Effector memory CD4-positive, alpha-beta T cell (primary cell): ENCODE results near the gene PITX1.

Experiments used
- DNase-seq, 3 donors: peaks; one replicate each; pipeline ENCODE4 v3.0.0-alpha.2; 2020
- H3K27ac ChIP-seq: 2 replicates; pipeline ENCODE4 v1.7.0; 2013; ENCODE audit warnings: mild to moderate bottlenecking, low read length, moderate library complexity; ENCODE audit not compliant: insufficient read depth, poor library complexity, severe bottlenecking
- H3K27me3 ChIP-seq: replicated peaks from 2 replicates; pipeline ENCODE4 v1.7.0; 2013; ENCODE audit warnings: mild to moderate bottlenecking, low read length; ENCODE audit not compliant: insufficient read depth, control insufficient read depth, poor library complexity, severe bottlenecking
- H3K36me3 ChIP-seq: 2 replicates; pipeline ENCODE4 v1.7.0; 2013; ENCODE audit warnings: mild to moderate bottlenecking, low read length, moderate library complexity; ENCODE audit not compliant: control insufficient read depth, insufficient read depth
- H3K4me1 ChIP-seq: 2 replicates; pipeline ENCODE4 v1.7.0; 2013; ENCODE audit warnings: low read length, mild to moderate bottlenecking; ENCODE audit not compliant: control insufficient read depth, insufficient read depth, poor library complexity, severe bottlenecking
- H3K4me3 ChIP-seq: 2 replicates; pipeline ENCODE4 v1.7.0; 2013; ENCODE audit warnings: low read length, low read depth, mild to moderate bottlenecking; ENCODE audit not compliant: insufficient read depth, poor library complexity, severe bottlenecking
- H3K9me3 ChIP-seq: 2 replicates; pipeline ENCODE4 v1.7.0; 2013; ENCODE audit warnings: mild to moderate bottlenecking, low read length, moderate library complexity; ENCODE audit not compliant: control insufficient read depth

PITX1 gene

GRCh38 chr5:135045488-135045887 lies 11.5 kb upstream of the PITX1 start:
- no peaks in the 10 kb centered on the region for H3K9me3 ChIP-seq
- H3K27me3 ChIP-seq: peaks cover 11% of the 10 kb centered on the region
- peaks cover 2% of the 10 kb centered on the region for H3K4me1 ChIP-seq
- H3K36me3 ChIP-seq: no peaks in the 10 kb centered on the region
- H3K4me3 ChIP-seq: no peak overlapping the region
- H3K27ac ChIP-seq: no peak overlapping the region
- DNase-seq: no peak

- Histone ChIP-seq H3K27ac (no peak overlapping the region), H3K9me3 (no peaks in the 10 kb centered on the region), H3K4me3 (no peak overlapping the region), H3K4me1 (peaks cover 15% of the 10 kb centered on the region), H3K36me3 (no peaks in the 10 kb centered on the region), H3K27me3 (peaks cover 35% of the 10 kb centered on the region)
- DNase-seq: no peak
Observed at GRCh38 chr5:135042595-135042994, 8.6 kb upstream of the PITX1 start.

DNA sequence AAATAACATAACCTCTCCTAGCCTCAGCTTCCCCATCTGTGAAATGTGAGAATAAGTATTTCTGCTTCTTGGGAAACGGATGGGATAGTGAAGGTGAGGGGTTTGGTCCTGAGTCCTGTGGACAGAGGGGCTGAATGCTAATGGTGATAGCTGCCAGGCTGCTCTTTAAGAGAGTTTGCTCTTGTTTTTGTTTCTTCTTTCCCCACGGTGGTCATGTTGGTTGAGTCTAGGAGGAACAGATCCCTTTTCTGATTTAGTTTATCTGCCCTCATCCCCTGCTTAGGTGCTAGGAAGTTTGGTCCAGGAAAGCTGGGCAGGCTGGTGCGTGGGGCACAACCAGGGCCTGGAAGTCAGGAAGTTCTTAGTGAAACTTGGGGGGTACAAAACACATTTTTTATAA lies 7.7 kb upstream of the PITX1 start:
- Histone ChIP-seq H3K9me3 (no peaks in the 10 kb centered on the region), H3K4me1 (peaks cover 15% of the 10 kb centered on the region), H3K36me3 (no peaks in the 10 kb centered on the region), H3K27ac (no peak overlapping the region), H3K4me3 (no peak overlapping the region), H3K27me3 (peaks cover 40% of the 10 kb centered on the region)
- no peak for DNase-seq

GRCh38 chr5:135041145-135041587 lies 7.1 kb upstream of the PITX1 start:
- H3K27me3 ChIP-seq: peaks cover 40% of the 10 kb centered on the region
- H3K4me3 ChIP-seq: no peak overlapping the region
- DNase-seq: no peak
- H3K27ac ChIP-seq: no peak overlapping the region
- no peaks in the 10 kb centered on the region for H3K36me3 ChIP-seq
- H3K9me3 ChIP-seq: no peaks in the 10 kb centered on the region
- peaks cover 15% of the 10 kb centered on the region for H3K4me1 ChIP-seq

DNA sequence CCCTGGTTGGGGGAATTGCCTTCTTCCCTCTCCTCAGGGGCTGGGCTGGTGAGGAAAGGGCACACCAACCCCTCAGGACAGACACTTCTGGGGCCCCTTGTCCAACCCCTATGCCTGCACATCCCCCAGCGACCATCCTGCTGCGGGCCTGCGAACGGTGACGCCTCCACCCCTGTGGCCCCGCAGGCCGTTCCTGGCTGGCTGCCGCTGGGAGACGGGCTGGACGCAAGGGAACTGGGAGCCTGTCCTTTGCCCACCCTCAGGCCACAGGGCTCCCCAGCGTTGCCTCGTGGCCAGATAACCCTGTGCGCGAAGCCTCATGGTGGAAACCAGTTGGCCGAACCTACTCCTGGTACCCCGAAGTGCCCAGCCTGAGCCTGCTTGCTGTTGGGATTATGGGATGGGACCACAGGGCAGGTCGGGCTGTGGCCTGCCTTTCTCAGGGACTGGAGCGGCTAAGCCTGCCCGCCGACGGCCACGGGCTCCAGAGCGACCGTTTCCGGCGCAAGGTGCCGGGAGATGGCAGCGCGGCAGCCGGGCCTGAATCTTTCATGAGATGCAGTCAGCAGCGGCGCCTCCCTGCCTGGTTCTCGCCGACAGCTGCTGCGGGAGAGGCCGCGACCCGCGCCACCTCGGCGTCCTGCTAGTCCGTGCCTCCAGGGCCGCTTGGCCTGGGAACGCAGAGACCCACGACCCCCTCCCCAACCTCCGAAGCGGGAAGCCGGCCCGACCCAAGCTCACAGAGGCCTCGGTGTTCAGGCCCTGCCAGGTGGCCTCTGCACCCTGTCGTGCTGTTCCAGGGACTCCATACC lies 6.5 kb upstream of the PITX1 start:
- Histone ChIP-seq H3K4me3 (no peak overlapping the region), H3K27ac (no peak overlapping the region), H3K27me3 (peaks cover 40% of the 10 kb centered on the region), H3K36me3 (no peaks in the 10 kb centered on the region), H3K4me1 (peaks cover 15% of the 10 kb centered on the region), H3K9me3 (no peaks in the 10 kb centered on the region)
- no peak for DNase-seq

DNA sequence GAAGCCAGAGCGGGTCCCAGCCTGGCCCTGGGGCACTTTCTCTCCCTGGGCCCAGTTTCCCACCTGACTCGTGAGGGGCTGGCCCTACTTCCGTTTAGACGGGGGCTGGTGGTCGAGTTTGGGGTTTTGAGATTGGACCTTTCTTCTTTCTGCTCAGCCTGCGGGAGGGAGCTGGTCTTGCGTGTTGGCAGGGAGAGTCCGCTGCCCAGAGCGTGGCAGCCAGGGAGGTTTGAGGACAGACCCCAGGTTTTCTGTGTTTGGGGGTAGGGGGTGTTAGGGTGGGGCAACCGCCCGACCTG lies 6.0 kb upstream of the PITX1 start:
- DNase-seq: no peak
- Histone ChIP-seq H3K27ac (no peak overlapping the region), H3K4me1 (peaks cover 15% of the 10 kb centered on the region), H3K27me3 (peaks cover 46% of the 10 kb centered on the region), H3K4me3 (no peak overlapping the region), H3K9me3 (no peaks in the 10 kb centered on the region), H3K36me3 (no peaks in the 10 kb centered on the region)

GRCh38 chr5:135039271-135040033 lies 5.4 kb upstream of the PITX1 start:
- H3K36me3 ChIP-seq: no peaks in the 10 kb centered on the region
- peaks cover 15% of the 10 kb centered on the region for H3K4me1 ChIP-seq
- peaks cover 49% of the 10 kb centered on the region for H3K27me3 ChIP-seq
- peak overlapping the region; percentile 12 for H3K4me3 ChIP-seq
- no peak overlapping the region for H3K27ac ChIP-seq
- no peaks in the 10 kb centered on the region for H3K9me3 ChIP-seq
- DNase-seq: no peak

DNA sequence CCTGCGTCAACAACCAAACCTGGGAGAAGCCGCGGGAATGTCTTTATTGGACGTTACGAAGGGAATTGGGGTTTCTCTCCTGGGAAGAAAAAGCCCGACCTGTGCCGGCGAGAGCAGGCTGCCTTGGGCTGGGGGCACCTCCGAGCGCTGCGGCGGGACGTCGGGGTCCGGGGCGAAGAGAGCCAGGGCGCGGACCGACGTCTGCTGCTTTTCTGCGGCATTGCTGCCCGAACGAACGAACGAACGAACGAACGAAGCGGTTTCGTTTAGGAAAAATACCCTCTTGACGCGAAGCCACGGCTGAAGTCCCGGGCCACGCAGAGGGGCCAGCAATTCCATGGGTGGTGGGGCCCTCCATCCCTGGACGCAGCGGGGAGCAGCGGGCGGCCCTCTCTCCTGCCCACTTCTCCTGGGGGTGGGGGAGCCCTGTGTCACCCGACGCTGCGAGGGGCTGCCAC lies 4.8 kb upstream of the PITX1 start:
- H3K27me3 ChIP-seq: peaks cover 49% of the 10 kb centered on the region
- H3K27ac ChIP-seq: no peak overlapping the region
- peaks cover 15% of the 10 kb centered on the region for H3K4me1 ChIP-seq
- no peaks in the 10 kb centered on the region for H3K36me3 ChIP-seq
- H3K9me3 ChIP-seq: no peaks in the 10 kb centered on the region
- DNase-seq: no peak
- no peak overlapping the region for H3K4me3 ChIP-seq

- H3K27ac ChIP-seq: no peak overlapping the region
- peaks cover 18% of the 10 kb centered on the region for H3K4me1 ChIP-seq
- H3K9me3 ChIP-seq: no peaks in the 10 kb centered on the region
- H3K27me3 ChIP-seq: peaks cover 53% of the 10 kb centered on the region
- no peak overlapping the region for H3K4me3 ChIP-seq
- no peak for DNase-seq
- no peaks in the 10 kb centered on the region for H3K36me3 ChIP-seq
Observed at GRCh38 chr5:135038205-135038812, 4.3 kb upstream of the PITX1 start.
